PFSK-1 (cell line): Measurements from ENCODE around the gene MICALL2.

Experiments used
- FOXP2 ChIP-seq: optimal IDR thresholded peaks from 2 replicates; pipeline ENCODE3; 2011; ENCODE audit warnings: borderline replicate concordance, control low read depth, inconsistent platforms; ENCODE audit not compliant: insufficient read depth; ENCODE audit errors: extremely low read length, extremely low read depth
- POLR2AphosphoS5 ChIP-seq: IDR thresholded peaks from 2 replicates; pipeline ENCODE4 v1.6.1; 2012; ENCODE audit warnings: low read depth, mild to moderate bottlenecking, control low read depth, low read length, moderate library complexity
- SIN3A ChIP-seq: IDR thresholded peaks from 2 replicates; pipeline ENCODE4 v1.6.1; 2012; ENCODE audit warnings: mild to moderate bottlenecking, low read length, moderate library complexity, borderline replicate concordance; ENCODE audit not compliant: insufficient read depth
- TAF1 ChIP-seq: IDR thresholded peaks from 2 replicates; pipeline ENCODE4 v1.6.1; 2012; ENCODE audit warnings: low read length, control low read depth, borderline replicate concordance; ENCODE audit not compliant: insufficient read depth
- TF ChIP-seq, protein P1 (sequence below), 2 experiments: IDR thresholded peaks; 2 replicates each; pipeline versions ENCODE4 v1.6.1 to v1.8.0; 2011 to 2012; ENCODE audit warnings: low read depth in 2 of 2, low read length in 2 of 2, control low read depth in 1 of 2, inconsistent platforms in 1 of 2, mild to moderate bottlenecking in 1 of 2, moderate library complexity in 1 of 2; ENCODE audit not compliant: insufficient read depth in 1 of 2

The MICALL2 gene

DNA sequence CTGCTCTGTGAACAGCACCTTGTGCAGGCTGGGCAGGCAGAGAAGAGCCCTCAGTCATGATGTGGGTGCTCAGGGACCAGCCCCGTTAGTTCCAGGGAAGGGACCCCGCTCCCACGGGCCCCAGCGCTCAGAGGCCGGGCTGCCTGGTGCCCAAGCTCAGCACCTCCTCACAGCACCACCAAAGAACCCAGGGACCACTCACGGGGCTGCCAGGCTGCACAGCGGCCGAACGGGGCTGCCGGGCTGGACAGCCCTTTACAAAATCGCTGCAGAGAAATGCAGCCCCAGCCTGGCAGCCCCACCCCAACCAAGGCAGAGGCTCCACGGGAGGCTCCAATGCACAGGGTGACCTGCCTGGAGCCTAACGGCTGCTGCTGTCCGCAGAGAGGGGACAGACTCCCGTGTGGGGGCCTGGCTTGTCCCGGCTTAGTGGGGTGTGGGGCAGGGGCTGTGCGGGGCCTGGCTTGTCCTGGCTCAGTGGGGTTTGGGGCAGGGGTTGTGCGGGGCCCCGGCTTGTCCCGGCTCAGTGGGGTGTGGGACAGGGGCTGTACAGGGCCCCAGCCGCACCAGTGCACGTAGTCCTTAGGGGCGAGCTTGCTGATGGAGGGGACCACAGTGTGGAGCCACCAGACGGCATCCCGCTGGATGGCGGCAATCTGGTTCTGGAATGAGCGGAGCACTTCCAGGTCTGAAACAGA lies 35.7 kb upstream of the MICALL2 start:
- no peak for TF ChIP-seq SIN3A
- TF ChIP-seq TAF1 = no peak
- TF ChIP-seq FOXP2 = no peak
- TF ChIP-seq POLR2AphosphoS5 = no peak
- TF ChIP-seq, protein P1, sequence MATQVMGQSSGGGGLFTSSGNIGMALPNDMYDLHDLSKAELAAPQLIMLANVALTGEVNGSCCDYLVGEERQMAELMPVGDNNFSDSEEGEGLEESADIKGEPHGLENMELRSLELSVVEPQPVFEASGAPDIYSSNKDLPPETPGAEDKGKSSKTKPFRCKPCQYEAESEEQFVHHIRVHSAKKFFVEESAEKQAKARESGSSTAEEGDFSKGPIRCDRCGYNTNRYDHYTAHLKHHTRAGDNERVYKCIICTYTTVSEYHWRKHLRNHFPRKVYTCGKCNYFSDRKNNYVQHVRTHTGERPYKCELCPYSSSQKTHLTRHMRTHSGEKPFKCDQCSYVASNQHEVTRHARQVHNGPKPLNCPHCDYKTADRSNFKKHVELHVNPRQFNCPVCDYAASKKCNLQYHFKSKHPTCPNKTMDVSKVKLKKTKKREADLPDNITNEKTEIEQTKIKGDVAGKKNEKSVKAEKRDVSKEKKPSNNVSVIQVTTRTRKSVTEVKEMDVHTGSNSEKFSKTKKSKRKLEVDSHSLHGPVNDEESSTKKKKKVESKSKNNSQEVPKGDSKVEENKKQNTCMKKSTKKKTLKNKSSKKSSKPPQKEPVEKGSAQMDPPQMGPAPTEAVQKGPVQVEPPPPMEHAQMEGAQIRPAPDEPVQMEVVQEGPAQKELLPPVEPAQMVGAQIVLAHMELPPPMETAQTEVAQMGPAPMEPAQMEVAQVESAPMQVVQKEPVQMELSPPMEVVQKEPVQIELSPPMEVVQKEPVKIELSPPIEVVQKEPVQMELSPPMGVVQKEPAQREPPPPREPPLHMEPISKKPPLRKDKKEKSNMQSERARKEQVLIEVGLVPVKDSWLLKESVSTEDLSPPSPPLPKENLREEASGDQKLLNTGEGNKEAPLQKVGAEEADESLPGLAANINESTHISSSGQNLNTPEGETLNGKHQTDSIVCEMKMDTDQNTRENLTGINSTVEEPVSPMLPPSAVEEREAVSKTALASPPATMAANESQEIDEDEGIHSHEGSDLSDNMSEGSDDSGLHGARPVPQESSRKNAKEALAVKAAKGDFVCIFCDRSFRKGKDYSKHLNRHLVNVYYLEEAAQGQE (IDR thresholded peaks at IDR 0.05; ENCODE audit: insufficient read depth in 1 of 2, low read depth in 2 of 2, low read length in 2 of 2) = no peak

DNA sequence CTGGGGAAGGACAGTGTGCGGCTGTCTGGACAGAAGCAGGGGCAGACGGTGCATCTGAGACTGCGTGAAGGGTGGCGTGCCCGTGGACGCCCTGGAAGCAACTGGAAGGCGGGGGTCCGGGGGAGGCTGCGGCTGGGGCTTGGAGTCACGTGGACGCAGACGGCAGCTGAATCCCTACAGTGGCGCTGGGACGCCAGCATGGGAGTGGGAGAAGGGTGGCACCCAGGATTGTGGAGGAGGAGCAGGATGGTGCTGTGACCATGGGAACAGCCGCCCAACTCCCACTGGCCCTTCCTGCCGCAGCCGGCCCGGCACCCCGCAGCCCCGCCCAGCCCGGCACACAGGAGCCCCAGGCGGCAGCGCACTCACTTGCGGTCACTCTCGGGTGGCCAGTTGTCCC lies 35.2 kb upstream of the MICALL2 start:
- TF ChIP-seq, protein P1 (IDR thresholded peaks at IDR 0.05; ENCODE audit: insufficient read depth in 1 of 2, low read depth in 2 of 2, low read length in 2 of 2) = no peak
- TF ChIP-seq FOXP2 = no peak
- no peak for TF ChIP-seq SIN3A
- TF ChIP-seq POLR2AphosphoS5 = no peak
- no peak for TF ChIP-seq TAF1

DNA sequence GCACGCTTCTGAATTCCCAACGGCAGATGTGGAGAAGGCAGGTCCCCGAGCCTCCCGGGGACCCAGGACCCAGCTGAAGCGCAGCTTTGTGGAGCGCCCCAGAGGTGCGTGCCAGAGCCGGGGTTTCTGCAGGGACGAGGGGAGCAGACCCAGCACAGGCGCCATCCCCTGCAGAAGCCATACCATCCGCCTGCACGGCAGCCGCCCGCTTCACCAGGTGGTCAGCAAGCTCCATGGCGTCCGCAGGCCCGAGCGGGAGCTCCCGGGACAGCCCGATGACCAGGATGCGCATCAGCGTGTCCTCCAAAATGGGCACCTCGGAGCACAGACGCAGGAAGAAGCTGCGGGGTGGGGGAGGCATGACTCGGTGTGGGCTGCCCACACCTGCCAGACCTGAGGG lies 34.3 kb upstream of the MICALL2 start:
- TF ChIP-seq, protein P1 (IDR thresholded peaks at IDR 0.05; ENCODE audit: insufficient read depth in 1 of 2, low read depth in 2 of 2, low read length in 2 of 2) = no peak
- TF ChIP-seq FOXP2 = no peak
- TF ChIP-seq POLR2AphosphoS5 = no peak
- TF ChIP-seq TAF1 = no peak
- no peak for TF ChIP-seq SIN3A

DNA sequence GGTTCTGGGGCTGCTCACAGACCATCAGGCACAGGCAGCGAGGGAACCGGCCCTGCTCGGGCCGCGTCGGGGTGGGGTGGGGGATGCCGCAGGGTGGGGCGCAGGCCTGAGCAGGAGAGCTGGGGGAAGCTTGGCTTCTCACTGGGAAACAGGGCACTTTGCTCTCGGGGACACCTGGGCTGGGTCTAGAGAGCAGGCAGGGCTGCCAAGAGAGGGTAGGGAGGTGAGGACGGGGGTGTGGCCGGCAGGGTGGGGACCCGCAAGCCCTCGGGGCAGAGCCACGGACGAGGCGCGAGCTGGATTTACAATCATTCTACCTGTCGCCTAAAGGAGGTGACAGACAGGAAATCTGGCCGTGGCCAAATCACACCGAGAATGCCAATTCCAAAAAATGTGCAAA lies 33.9 kb upstream of the MICALL2 start:
- TF ChIP-seq POLR2AphosphoS5 = no peak
- no peak for TF ChIP-seq TAF1
- TF ChIP-seq, protein P1 (IDR thresholded peaks at IDR 0.05; ENCODE audit: insufficient read depth in 1 of 2, low read depth in 2 of 2, low read length in 2 of 2) = no peak

DNA sequence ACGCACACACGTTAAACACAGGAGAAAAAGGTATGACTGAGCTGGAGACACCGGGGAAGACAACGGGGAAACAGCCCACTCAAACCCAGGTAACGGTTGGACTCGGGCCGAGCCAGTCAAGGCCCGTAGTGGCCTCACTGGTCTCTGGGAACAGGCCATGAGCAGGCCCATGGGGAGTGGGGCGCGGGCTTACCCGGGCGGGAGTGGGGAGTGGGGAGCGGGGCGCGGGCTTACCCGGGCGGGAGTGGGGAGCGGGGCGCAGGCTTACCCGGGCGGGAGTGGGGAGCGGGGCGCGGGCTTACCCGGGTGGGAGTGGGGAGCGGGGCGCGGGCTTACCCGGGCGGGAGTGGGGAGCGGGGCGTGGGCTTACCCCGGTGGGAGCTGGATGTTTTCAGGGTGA lies 33.4 kb upstream of the MICALL2 start:
- TF ChIP-seq, protein P1 (IDR thresholded peaks at IDR 0.05; ENCODE audit: insufficient read depth in 1 of 2, low read depth in 2 of 2, low read length in 2 of 2) = no peak
- TF ChIP-seq FOXP2 = no peak
- no peak for TF ChIP-seq POLR2AphosphoS5
- no peak for TF ChIP-seq SIN3A
- TF ChIP-seq TAF1 = no peak
